Measurements from ENCODE around the gene ARHGAP10.

Gene ARHGAP10

GRCh38 chr4:148110169-148110568 lies 378.3 kb downstream of the ARHGAP10 start:
- H4K20me1 ChIP-seq (ENCODE audit: insufficient read depth, low read length): no peaks in the 10 kb centered on the region
- TF ChIP-seq, protein P1, sequence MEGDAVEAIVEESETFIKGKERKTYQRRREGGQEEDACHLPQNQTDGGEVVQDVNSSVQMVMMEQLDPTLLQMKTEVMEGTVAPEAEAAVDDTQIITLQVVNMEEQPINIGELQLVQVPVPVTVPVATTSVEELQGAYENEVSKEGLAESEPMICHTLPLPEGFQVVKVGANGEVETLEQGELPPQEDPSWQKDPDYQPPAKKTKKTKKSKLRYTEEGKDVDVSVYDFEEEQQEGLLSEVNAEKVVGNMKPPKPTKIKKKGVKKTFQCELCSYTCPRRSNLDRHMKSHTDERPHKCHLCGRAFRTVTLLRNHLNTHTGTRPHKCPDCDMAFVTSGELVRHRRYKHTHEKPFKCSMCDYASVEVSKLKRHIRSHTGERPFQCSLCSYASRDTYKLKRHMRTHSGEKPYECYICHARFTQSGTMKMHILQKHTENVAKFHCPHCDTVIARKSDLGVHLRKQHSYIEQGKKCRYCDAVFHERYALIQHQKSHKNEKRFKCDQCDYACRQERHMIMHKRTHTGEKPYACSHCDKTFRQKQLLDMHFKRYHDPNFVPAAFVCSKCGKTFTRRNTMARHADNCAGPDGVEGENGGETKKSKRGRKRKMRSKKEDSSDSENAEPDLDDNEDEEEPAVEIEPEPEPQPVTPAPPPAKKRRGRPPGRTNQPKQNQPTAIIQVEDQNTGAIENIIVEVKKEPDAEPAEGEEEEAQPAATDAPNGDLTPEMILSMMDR (IDR thresholded peaks at IDR 0.05; ENCODE audit: low read length): no peak
- TF ChIP-seq EZH2phosphoT487 (IDR thresholded peaks at IDR 0.05; ENCODE audit: low read length): no peak

DNA sequence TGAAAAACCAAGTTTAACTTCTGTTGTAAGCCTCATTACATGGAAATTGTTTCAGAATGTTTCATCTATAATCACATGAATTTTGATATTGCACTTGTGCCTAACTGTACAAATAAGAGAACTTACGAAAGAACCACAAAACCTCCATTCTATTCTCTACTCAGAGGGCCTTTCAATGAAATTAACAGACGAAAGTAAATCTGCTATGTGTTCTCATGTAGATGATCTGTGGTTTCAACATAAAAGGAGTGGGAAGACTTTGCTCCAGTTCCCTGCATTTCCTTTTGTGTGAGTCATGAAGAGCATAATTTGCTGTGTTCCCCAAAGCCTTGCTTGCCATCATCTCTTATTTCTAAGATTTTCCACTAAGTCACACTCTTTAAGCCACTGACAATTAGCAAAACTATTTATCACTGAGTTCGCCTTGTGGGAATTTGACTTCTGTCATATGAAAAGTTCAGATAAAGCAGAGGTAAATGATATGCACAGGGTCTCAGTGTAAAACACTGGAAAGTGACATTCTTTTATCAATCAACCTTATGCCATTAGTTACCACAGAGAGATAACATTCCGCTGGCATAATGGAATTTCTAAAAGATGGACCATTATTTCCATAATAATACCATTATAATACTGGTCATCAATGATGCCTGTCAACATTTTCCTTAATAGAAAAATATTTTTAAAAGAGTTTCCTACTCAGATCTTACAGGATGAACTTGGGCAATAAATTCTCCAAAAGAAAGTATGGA lies 380.5 kb downstream of the ARHGAP10 start:
- H3K9me3 ChIP-seq (replicated peaks; ENCODE audit: insufficient read depth, low read length): no peaks in the 10 kb centered on the region
- no peaks in the 10 kb centered on the region for H3K9me2 ChIP-seq (replicated peaks; ENCODE audit: insufficient read depth, low read length)
- no peaks in the 10 kb centered on the region for H4K20me1 ChIP-seq (ENCODE audit: insufficient read depth, low read length)
- H2AFZ ChIP-seq (ENCODE audit: low read length): no peak overlapping the region
- DNase-seq: no peak
- H3K36me3 ChIP-seq (replicated peaks; ENCODE audit: insufficient read depth, low read length): no peaks in the 10 kb centered on the region
- no peak overlapping the region for H3K4me2 ChIP-seq (ENCODE audit: low read depth, low read length)
- no peak overlapping the region for H3K27ac ChIP-seq (ENCODE audit: low read length)
- H3K4me1 ChIP-seq (ENCODE audit: low read length): no peaks in the 10 kb centered on the region
- TF ChIP-seq, protein P1 (IDR thresholded peaks at IDR 0.05; ENCODE audit: low read length): no peak
- no peak for TF ChIP-seq EZH2phosphoT487 (IDR thresholded peaks at IDR 0.05; ENCODE audit: low read length)
- TF ChIP-seq EZH2 (optimal IDR thresholded peaks at IDR 0.05; ENCODE audit: low read depth, low read length): no peak
- H3K4me3 ChIP-seq (ENCODE audit: low read length): no peak overlapping the region
- no peaks in the 10 kb centered on the region for H3K27me3 ChIP-seq (replicated peaks; ENCODE audit: insufficient read depth, low read length)
- H3K79me2 ChIP-seq (ENCODE audit: low read length): no peaks in the 10 kb centered on the region
- H3F3A ChIP-seq (ENCODE audit: insufficient read depth, low read length): no peaks in the 10 kb centered on the region
- H3K9ac ChIP-seq (ENCODE audit: low read length): no peak overlapping the region

More at GRCh38 chr4:148110169-148110568, 378.3 kb downstream of the ARHGAP10 start:
- H3F3A ChIP-seq (ENCODE audit: insufficient read depth, low read length): no peaks in the 10 kb centered on the region
- no peak overlapping the region for H3K4me3 ChIP-seq (ENCODE audit: low read length)
- H3K4me2 ChIP-seq (ENCODE audit: low read depth, low read length): no peak overlapping the region
- no peaks in the 10 kb centered on the region for H3K36me3 ChIP-seq (replicated peaks; ENCODE audit: insufficient read depth, low read length)
- no peak overlapping the region for H2AFZ ChIP-seq (ENCODE audit: low read length)
- H3K79me2 ChIP-seq (ENCODE audit: low read length): no peaks in the 10 kb centered on the region
- DNase-seq: no peak
- H3K9me2 ChIP-seq (replicated peaks; ENCODE audit: insufficient read depth, low read length): no peaks in the 10 kb centered on the region
- H3K9ac ChIP-seq (ENCODE audit: low read length): no peak overlapping the region
- H3K4me1 ChIP-seq (ENCODE audit: low read length): no peaks in the 10 kb centered on the region
- no peaks in the 10 kb centered on the region for H3K9me3 ChIP-seq (replicated peaks; ENCODE audit: insufficient read depth, low read length)
- no peaks in the 10 kb centered on the region for H3K27me3 ChIP-seq (replicated peaks; ENCODE audit: insufficient read depth, low read length)
- no peak overlapping the region for H3K27ac ChIP-seq (ENCODE audit: low read length)

- Histone ChIP-seq H2AFZ (ENCODE audit: low read length) (no peak overlapping the region), H3K4me2 (ENCODE audit: low read depth, low read length) (no peak overlapping the region), H3K4me1 (ENCODE audit: low read length) (no peaks in the 10 kb centered on the region), H3K27ac (ENCODE audit: low read length) (no peak overlapping the region), H3K9ac (ENCODE audit: low read length) (no peak overlapping the region), H3K9me2 (replicated peaks; ENCODE audit: insufficient read depth, low read length) (no peaks in the 10 kb centered on the region), H3K27me3 (replicated peaks; ENCODE audit: insufficient read depth, low read length) (no peaks in the 10 kb centered on the region), H3K79me2 (ENCODE audit: low read length) (no peaks in the 10 kb centered on the region), H3K9me3 (replicated peaks; ENCODE audit: insufficient read depth, low read length) (no peaks in the 10 kb centered on the region), H3K4me3 (ENCODE audit: low read length) (no peak overlapping the region), H3F3A (ENCODE audit: insufficient read depth, low read length) (no peaks in the 10 kb centered on the region), H4K20me1 (ENCODE audit: insufficient read depth, low read length) (no peaks in the 10 kb centered on the region), H3K36me3 (replicated peaks; ENCODE audit: insufficient read depth, low read length) (no peaks in the 10 kb centered on the region)
- DNase-seq: no peak
- TF ChIP-seq EZH2phosphoT487 (IDR thresholded peaks at IDR 0.05; ENCODE audit: low read length) (no peak), EZH2 (optimal IDR thresholded peaks at IDR 0.05; ENCODE audit: low read depth, low read length) (no peak)
- TF ChIP-seq, protein P1 (IDR thresholded peaks at IDR 0.05; ENCODE audit: low read length): no peak
Measured at GRCh38 chr4:148114436-148114835, 382.5 kb downstream of the ARHGAP10 start.

Measured in MM.1S (cell line).